ENCODE results near the gene WDFY4.

DNA sequence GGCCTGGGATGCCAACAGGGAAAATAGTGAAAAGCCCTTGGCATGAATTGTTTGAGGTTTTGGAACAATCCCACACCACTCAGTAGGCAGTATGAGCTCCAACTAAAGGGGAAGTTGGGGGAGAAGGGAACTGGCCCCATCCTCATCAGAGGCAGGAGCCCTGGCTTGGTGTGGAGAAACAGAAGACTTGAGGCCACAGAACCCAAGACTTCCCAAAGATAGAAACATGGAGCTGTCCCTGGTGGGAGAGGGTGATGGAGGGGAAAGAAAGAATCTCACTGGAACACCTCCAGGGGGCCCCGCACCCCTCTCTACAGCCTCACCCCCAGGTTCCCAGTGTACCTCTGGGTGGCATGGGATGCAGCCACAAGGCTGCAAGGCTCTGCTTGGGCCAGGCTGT, 345.0 kb downstream of the WDFY4 start:
- TF ChIP-seq POLR2AphosphoS5 (IDR thresholded peaks at IDR 0.05; ENCODE audit: low read depth, low read length) (no peak), POLR2A (IDR thresholded peaks at IDR 0.05; ENCODE audit: low read depth, low read length) (no peak), TAF1 (IDR thresholded peaks at IDR 0.05; ENCODE audit: low read depth, low read length) (no peak), SPI1 (IDR thresholded peaks at IDR 0.05; ENCODE audit: low read depth, low read length) (no peak), POU2F2 (IDR thresholded peaks at IDR 0.05; ENCODE audit: low read depth, low read length) (no peak), PAX5 (IDR thresholded peaks at IDR 0.05; ENCODE audit: insufficient read depth, low read length, severe bottlenecking) (no peak)

All from GM12891 (cell line).